ENCODE data around the gene IFNAR1.

DNA sequence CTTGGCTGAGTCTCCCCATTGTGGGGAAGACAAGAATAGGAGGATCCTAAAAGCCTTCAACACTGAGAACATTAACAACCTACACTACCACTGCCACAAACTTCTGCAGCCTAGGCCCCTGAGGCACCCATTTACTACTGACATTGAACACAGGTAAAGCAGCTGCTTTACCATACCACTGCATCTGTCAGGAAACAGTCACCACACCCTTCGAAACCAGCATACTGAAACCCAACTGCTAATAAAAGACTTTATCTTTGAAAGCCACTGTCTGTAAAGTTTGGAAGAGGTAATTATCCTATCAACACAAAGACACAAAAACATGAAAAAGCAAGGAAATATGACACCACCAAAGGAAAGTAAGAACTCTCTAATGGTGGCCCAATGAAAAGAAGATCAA lies 7.4 kb downstream of the IFNAR1 start:
- no peak for TF ChIP-seq CTCF (IDR thresholded peaks at IDR 0.05; ENCODE audit: low read depth, low read length)
- no peak for TF ChIP-seq POLR2A (IDR thresholded peaks at IDR 0.05; ENCODE audit: extremely low read depth, insufficient read length)
- TF ChIP-seq MYC (IDR thresholded peaks at IDR 0.05; ENCODE audit: low read depth, low read length), result no peak

All from NB4 (cell line).